Panc1 (cell line): ENCODE results near the gene CACNA2D4.

Experiments used
- POLR2AphosphoS5 ChIP-seq: IDR thresholded peaks from 2 replicates; pipeline ENCODE4 v1.6.1; 2012; ENCODE audit warnings: mild to moderate bottlenecking, low read depth, low read length, moderate library complexity
- TCF7L2 ChIP-seq: IDR thresholded peaks from 2 replicates; pipeline ENCODE4 v1.6.1; 2011; ENCODE audit warnings: mild to moderate bottlenecking, low read depth, low read length, inconsistent platforms
- TF ChIP-seq, protein P1 (sequence below): fragments of 450-650 bp; IDR thresholded peaks from 2 replicates; pipeline ENCODE4 v1.5.1; 2017; ENCODE audit warnings: mild to moderate bottlenecking

GRCh38 chr12:1842905-1843640 lies 75.4 kb downstream of the CACNA2D4 start:
- TF ChIP-seq, protein P1, sequence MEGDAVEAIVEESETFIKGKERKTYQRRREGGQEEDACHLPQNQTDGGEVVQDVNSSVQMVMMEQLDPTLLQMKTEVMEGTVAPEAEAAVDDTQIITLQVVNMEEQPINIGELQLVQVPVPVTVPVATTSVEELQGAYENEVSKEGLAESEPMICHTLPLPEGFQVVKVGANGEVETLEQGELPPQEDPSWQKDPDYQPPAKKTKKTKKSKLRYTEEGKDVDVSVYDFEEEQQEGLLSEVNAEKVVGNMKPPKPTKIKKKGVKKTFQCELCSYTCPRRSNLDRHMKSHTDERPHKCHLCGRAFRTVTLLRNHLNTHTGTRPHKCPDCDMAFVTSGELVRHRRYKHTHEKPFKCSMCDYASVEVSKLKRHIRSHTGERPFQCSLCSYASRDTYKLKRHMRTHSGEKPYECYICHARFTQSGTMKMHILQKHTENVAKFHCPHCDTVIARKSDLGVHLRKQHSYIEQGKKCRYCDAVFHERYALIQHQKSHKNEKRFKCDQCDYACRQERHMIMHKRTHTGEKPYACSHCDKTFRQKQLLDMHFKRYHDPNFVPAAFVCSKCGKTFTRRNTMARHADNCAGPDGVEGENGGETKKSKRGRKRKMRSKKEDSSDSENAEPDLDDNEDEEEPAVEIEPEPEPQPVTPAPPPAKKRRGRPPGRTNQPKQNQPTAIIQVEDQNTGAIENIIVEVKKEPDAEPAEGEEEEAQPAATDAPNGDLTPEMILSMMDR: no peak
- TF ChIP-seq TCF7L2 (no peak), POLR2AphosphoS5 (no peak)
